Trophoblast cell (in vitro differentiated cells and primary cell): Measurements from ENCODE around the gene RIN3.

Experiments used
- DNase-seq, 2 donors: peaks; one replicate each; pipeline ENCODE4 v3.0.0-alpha.2; 2016
- H2AFZ ChIP-seq: 2 replicates; pipeline ENCODE4 v1.6.1; 2013; ENCODE audit warnings: low read length, moderate library complexity, mild to moderate bottlenecking; ENCODE audit not compliant: insufficient read depth, poor library complexity
- H2AK5ac ChIP-seq: 2 replicates; pipeline ENCODE4 v1.6.1; 2013; ENCODE audit warnings: mild to moderate bottlenecking, low read length
- H2BK120ac ChIP-seq: 2 replicates; pipeline ENCODE4 v1.6.1; 2013; ENCODE audit warnings: low read length, mild to moderate bottlenecking, moderate library complexity; ENCODE audit not compliant: insufficient read depth, poor library complexity
- H2BK12ac ChIP-seq: 2 replicates; pipeline ENCODE4 v1.6.1; 2013; ENCODE audit warnings: mild to moderate bottlenecking, low read length, moderate library complexity
- H2BK5ac ChIP-seq: 2 replicates; pipeline ENCODE4 v1.6.1; 2013; ENCODE audit warnings: low read length, low read depth, moderate library complexity, mild to moderate bottlenecking; ENCODE audit not compliant: poor library complexity
- H3K14ac ChIP-seq: 2 replicates; pipeline ENCODE4 v1.6.1; 2013; ENCODE audit warnings: mild to moderate bottlenecking, low read length
- H3K18ac ChIP-seq: 2 replicates; pipeline ENCODE4 v1.6.1; 2013; ENCODE audit warnings: mild to moderate bottlenecking, low read length
- H3K23ac ChIP-seq: 2 replicates; pipeline ENCODE4 v1.6.1; 2013; ENCODE audit warnings: low read length
- H3K27ac ChIP-seq: 2 replicates; pipeline ENCODE4 v1.5.1; 2013; ENCODE audit warnings: low read depth, mild to moderate bottlenecking, inconsistent platforms, low read length, moderate library complexity
- H3K27me3 ChIP-seq: 2 replicates; pipeline ENCODE4 v1.6.1; 2013; ENCODE audit warnings: inconsistent platforms, mild to moderate bottlenecking, low read length, moderate library complexity; ENCODE audit not compliant: insufficient read depth
- H3K36me3 ChIP-seq, 2 experiments: 1 replicate in 1 of 2; 2 replicates in 1 of 2; pipeline ENCODE4 v1.6.1; 2013; ENCODE audit warnings: low read length in 2 of 2, mild to moderate bottlenecking in 2 of 2, moderate library complexity in 1 of 2; ENCODE audit not compliant: insufficient read depth in 2 of 2, control insufficient read depth in 1 of 2
- H3K4ac ChIP-seq: 2 replicates; pipeline ENCODE4 v1.6.1; 2013; ENCODE audit warnings: low read depth, mild to moderate bottlenecking, low read length, moderate library complexity
- H3K4me1 ChIP-seq, 2 experiments: 1 replicate in 1 of 2; 2 replicates in 1 of 2; pipeline ENCODE4 v1.6.1; 2013; ENCODE audit warnings: low read length in 2 of 2, mild to moderate bottlenecking in 2 of 2, moderate library complexity in 1 of 2; ENCODE audit not compliant: insufficient read depth in 2 of 2, control insufficient read depth in 1 of 2
- H3K4me2 ChIP-seq: 2 replicates; pipeline ENCODE4 v1.6.1; 2013; ENCODE audit warnings: inconsistent platforms, mild to moderate bottlenecking, low read length, moderate library complexity
- H3K4me3 ChIP-seq: 2 replicates; pipeline ENCODE4 v1.5.1; 2013; ENCODE audit warnings: mild to moderate bottlenecking, low read depth, low read length, inconsistent platforms
- H3K79me1 ChIP-seq: one replicate; pipeline ENCODE4 v1.6.1; 2013; ENCODE audit warnings: low read length
- H3K79me2 ChIP-seq: 2 replicates; pipeline ENCODE4 v1.6.1; 2013; ENCODE audit warnings: low read length, mild to moderate bottlenecking; ENCODE audit not compliant: control insufficient read depth, insufficient read depth, poor library complexity
- H3K9ac ChIP-seq: 2 replicates; pipeline ENCODE4 v1.6.1; 2013; ENCODE audit warnings: mild to moderate bottlenecking, low read length
- H3K9me3 ChIP-seq: 2 replicates; pipeline ENCODE4 v1.6.1; 2013; ENCODE audit warnings: low read depth, mild to moderate bottlenecking, control low read depth, inconsistent platforms, low read length; ENCODE audit not compliant: insufficient read depth
- H4K12ac ChIP-seq: 2 replicates; pipeline ENCODE4 v1.6.1; 2013; ENCODE audit warnings: low read depth, mild to moderate bottlenecking, low read length, moderate library complexity
- H4K8ac ChIP-seq: 2 replicates; pipeline ENCODE4 v1.6.1; 2013; ENCODE audit warnings: low read depth, mild to moderate bottlenecking, low read length, moderate library complexity
- H4K91ac ChIP-seq: one replicate; pipeline ENCODE4 v1.6.1; 2013; ENCODE audit warnings: low read depth, mild to moderate bottlenecking, low read length, moderate library complexity
- WGBS: extraction: QIAGEN DNeasy Blood & Tissue Kit; methylation state at CpG from one replicate; pipeline ENCODE4 v1.1.7; 2013; ENCODE audit warnings: missing lambda C conversion rate; ENCODE audit not compliant: insufficient read length, insufficient coverage; ENCODE audit errors: extremely low coverage; 5-methylcytosine and 5-hydroxymethylcytosine counted together

The RIN3 gene

DNA sequence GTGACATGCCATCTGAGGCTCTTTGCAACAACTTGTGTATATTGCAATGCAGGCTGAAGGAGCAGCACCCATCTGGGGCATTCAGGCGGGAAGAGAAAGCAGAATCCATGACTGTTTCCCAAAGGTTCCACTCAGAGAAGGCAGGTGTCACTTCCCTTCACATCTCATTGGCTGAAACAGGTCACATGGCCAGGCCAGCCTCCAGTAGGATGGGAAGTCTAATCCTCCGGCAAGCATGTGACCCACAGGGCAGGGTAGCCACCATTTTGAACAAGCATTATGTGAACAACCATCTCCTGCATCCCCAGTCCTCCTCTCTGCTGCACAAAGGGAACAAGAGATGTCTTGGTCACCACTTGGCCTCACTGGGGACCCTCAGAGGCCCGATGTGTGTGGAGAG is 70.6 kb downstream of the RIN3 start:
- Histone ChIP-seq H3K27ac (no peak overlapping the region), H3K36me3 (peaks cover 14 to 22% of the 10 kb centered on the region in 2 experiments), H4K91ac (peak overlapping the region; percentile 7), H2BK12ac (no peak overlapping the region), H3K4me2 (no peak overlapping the region), H3K23ac (no peak overlapping the region), H4K8ac (no peak overlapping the region), H3K14ac (no peak overlapping the region), H2AK5ac (no peak overlapping the region), H3K4me3 (no peak overlapping the region), H2BK5ac (no peak overlapping the region), H4K12ac (no peak overlapping the region), H3K79me2 (no peaks in the 10 kb centered on the region), H3K9ac (no peak overlapping the region), H2BK120ac (no peak overlapping the region), H3K18ac (no peak overlapping the region), H3K9me3 (no peaks in the 10 kb centered on the region), H3K27me3 (no peaks in the 10 kb centered on the region), H3K79me1 (peaks cover 16% of the 10 kb centered on the region), H3K4me1 (peaks cover 8 to 11% of the 10 kb centered on the region in 2 experiments), H3K4ac (no peak overlapping the region), H2AFZ (no peak overlapping the region)
- WGBS = no CpG with 5 or more reads among the region's 3 CpGs
- DNase-seq = no peak

DNA sequence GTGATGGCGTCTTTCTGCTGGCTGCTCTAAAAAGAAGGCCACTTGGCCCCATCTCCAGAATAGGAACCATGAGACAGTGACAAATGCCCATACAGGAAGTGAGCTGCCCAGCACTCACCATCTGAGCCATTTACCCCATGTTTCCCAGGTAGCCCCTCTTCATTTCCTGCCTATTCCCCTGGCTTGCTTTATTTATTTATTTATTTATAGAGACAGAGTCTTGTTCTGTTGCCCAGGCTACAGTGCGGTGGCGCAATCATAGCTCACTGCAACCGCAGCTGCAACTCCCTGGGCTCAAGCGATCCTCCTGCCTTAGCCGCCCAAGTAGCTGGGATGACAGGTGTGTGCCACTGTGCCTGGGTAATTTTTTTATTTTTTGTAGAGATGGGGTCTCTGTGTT is 71.2 kb downstream of the RIN3 start:
- Histone ChIP-seq H3K4ac (no peak overlapping the region), H3K27ac (no peak overlapping the region), H3K4me3 (no peak overlapping the region), H2BK120ac (no peak overlapping the region), H4K12ac (no peak overlapping the region), H3K14ac (no peak overlapping the region), H4K8ac (no peak overlapping the region), H2BK12ac (no peak overlapping the region), H3K9ac (no peak overlapping the region), H3K79me1 (peaks cover 16% of the 10 kb centered on the region), H3K9me3 (no peaks in the 10 kb centered on the region), H2AFZ (no peak overlapping the region), H3K4me1 (peaks cover 8 to 11% of the 10 kb centered on the region in 2 experiments), H2BK5ac (no peak overlapping the region), H3K18ac (no peak overlapping the region), H3K79me2 (no peaks in the 10 kb centered on the region), H3K36me3 (peaks cover 12 to 20% of the 10 kb centered on the region in 2 experiments), H4K91ac (peak overlapping the region; percentile 7), H3K4me2 (no peak overlapping the region), H2AK5ac (no peak overlapping the region), H3K23ac (no peak overlapping the region), H3K27me3 (no peaks in the 10 kb centered on the region)
- no peak for DNase-seq
- no CpG with 5 or more reads among the region's 6 CpGs for WGBS

DNA sequence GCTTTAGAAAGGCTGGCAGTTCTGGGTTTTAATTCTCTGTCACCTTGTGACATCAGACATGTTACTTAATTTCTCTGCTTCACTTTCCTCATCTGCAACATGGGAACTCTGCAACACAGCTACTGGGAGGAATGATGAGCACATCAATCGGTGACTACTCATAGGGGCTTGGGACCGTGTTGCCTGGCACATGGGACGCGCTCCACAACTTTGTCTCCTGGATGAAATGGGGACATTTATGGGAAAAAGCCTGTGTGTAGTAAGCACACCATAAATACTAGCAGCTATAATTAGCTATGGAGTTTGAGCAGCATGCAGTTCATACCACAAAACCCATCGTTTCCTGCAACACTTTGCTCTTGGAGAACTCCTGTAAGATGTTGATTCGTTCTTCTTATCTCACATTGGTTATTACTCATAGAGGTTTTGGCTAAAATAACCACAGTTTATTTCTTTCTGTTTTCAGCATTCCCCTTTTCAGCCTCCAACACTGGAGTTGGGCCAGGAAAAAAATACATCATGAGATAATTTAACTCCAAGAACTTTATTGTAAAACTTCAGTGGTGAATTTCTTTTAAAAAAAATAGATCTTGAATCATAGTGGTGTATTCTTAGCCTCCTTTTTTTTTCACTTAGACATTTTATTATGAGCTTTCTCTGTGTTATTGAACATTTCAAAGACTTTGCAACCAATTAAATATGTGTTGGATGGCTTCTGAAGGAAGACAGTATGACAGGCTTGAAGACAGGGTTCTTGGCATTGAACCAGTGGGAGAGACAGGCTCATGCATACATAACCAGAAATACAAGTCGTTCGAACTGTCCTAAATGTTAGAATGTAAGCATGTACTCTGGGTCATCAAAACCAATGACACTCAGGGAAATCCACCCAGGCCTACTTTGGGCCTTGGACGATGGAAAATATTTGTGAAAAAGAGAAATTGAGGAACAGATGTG is 72.7 kb downstream of the RIN3 start:
- no peak overlapping the region for H3K4ac ChIP-seq
- H2AK5ac ChIP-seq = no peak overlapping the region
- H3K27ac ChIP-seq = peak overlapping the region; percentile 49
- peak overlapping the region; percentile 48 for H4K91ac ChIP-seq
- H2BK5ac ChIP-seq = peak overlapping the region; percentile 30
- no peaks in the 10 kb centered on the region for H3K79me2 ChIP-seq
- H3K36me3 ChIP-seq = peaks cover 12 to 16% of the 10 kb centered on the region in 2 experiments
- no peak overlapping the region for H3K18ac ChIP-seq
- H4K12ac ChIP-seq = no peak overlapping the region
- H3K9ac ChIP-seq = no peak overlapping the region
- H3K27me3 ChIP-seq = no peaks in the 10 kb centered on the region
- no peak overlapping the region for H2BK120ac ChIP-seq
- peaks cover 5 to 8% of the 10 kb centered on the region in 2 experiments for H3K4me1 ChIP-seq
- H3K14ac ChIP-seq = no peak overlapping the region
- peak in 1 of 2 donors; percentile 10 for DNase-seq
- no peak overlapping the region for H3K4me2 ChIP-seq
- H3K9me3 ChIP-seq = no peaks in the 10 kb centered on the region
- H3K79me1 ChIP-seq = peaks cover 14% of the 10 kb centered on the region
- H3K23ac ChIP-seq = no peak overlapping the region
- H3K4me3 ChIP-seq = no peak overlapping the region
- no peak overlapping the region for H2BK12ac ChIP-seq
- WGBS = no CpG with 5 or more reads among the region's 9 CpGs
- no peak overlapping the region for H4K8ac ChIP-seq
- H2AFZ ChIP-seq = no peak overlapping the region

DNA sequence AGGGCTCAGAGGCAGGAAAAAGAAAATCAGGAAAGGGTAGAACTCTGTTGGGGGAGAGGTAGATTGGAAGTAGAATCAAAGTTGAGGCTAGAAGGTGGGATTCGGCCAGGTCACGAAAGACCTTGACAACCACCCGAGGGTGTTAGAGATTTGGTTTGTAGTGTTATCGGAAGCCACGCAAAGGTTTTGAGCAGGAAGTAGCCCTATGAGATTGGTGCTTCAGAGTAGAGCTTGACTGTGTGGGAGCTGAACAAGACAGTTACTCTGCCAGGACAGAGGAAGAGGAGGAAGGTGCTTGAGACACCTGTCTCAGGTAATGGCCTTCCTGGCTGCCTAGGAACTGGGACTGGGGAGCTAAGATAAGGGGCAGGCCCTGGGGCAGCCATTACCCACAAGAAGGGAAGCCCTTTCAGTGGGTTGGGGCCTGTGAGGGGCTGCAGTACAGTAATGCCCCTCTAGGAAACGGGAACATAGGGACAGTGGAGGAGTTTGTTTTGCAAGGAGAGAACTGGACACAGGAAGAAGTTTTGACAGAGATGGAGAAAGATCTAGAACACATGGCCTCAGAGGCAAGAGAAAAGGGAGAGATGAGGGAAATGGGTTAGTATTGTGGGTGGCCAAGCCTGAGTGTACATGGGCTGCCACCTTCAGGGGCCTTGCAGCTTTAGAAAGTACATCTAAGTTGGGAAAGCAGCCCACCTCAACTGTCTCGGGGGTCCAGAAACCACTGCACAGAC is 73.5 kb downstream of the RIN3 start:
- no peak overlapping the region for H3K9ac ChIP-seq
- no peak overlapping the region for H3K23ac ChIP-seq
- no peak overlapping the region for H2BK5ac ChIP-seq
- peaks cover 12 to 16% of the 10 kb centered on the region in 2 experiments for H3K36me3 ChIP-seq
- H3K27me3 ChIP-seq = no peaks in the 10 kb centered on the region
- no peak overlapping the region for H2BK12ac ChIP-seq
- no peak overlapping the region for H4K12ac ChIP-seq
- no peak overlapping the region for H3K4me2 ChIP-seq
- WGBS = no CpG with 5 or more reads among the region's 7 CpGs
- no peak overlapping the region for H3K4me3 ChIP-seq
- H3K27ac ChIP-seq = no peak overlapping the region
- no peaks in the 10 kb centered on the region for H3K9me3 ChIP-seq
- peak overlapping the region; percentile 18 for H2AK5ac ChIP-seq
- H2AFZ ChIP-seq = no peak overlapping the region
- no peak overlapping the region for H3K4ac ChIP-seq
- H2BK120ac ChIP-seq = no peak overlapping the region
- H3K79me2 ChIP-seq = no peaks in the 10 kb centered on the region
- no peak for DNase-seq
- peaks cover 10% of the 10 kb centered on the region for H3K79me1 ChIP-seq
- H3K18ac ChIP-seq = no peak overlapping the region
- peak overlapping the region; percentile 43 for H4K91ac ChIP-seq
- peaks cover 0 to 2% of the 10 kb centered on the region in 2 experiments for H3K4me1 ChIP-seq
- no peak overlapping the region for H4K8ac ChIP-seq
- no peak overlapping the region for H3K14ac ChIP-seq
